HG02943 (cell line): Measurements from ENCODE around the gene COX10.
"Not testable (repeated sequence)": the region's sequence is repeated elsewhere in the genome, so short reads cannot be mapped to it uniquely, and the experiment has no call there.

Source experiments
- ATAC-seq: cut with Tn5 transposase; IDR thresholded peaks from one replicate; pipeline ENCODE4 v1.9.1; 2021; ENCODE audit warnings: mild to moderate bottlenecking, low read depth, moderate library complexity; ENCODE audit not compliant: unreplicated experiment

Gene COX10

DNA sequence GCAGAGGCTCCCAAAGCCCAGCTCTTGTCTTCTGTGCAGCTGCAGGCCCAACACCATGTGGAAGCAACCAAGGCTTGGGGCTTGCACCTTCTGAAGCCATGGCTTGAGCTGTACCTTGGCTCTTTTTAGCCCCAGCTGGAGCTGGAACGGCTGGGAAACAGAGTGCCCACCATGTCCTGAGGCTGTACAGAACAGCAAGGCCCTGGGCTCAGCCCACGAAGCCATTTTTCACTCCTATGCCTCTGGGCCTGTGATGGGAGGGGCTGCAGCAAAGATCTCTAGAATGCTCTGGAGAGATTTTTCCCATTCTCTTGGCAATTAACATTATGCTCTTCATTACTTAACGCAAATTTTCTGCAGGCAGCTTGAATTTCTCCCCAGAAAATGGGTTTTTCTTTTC lies 99.3 kb downstream of the COX10 start:
- no peak for ATAC-seq

GRCh38 chr17:14169287-14169686 lies 100.0 kb downstream of the COX10 start:
- ATAC-seq = no peak

- no peak for ATAC-seq
These were observed 100.6 kb downstream of the COX10 start for GRCh38 chr17:14169901-14170300.

- not testable (repeated sequence) for ATAC-seq
These were observed 107.7 kb downstream of the COX10 start for GRCh38 chr17:14176989-14177388.

- ATAC-seq = not testable (repeated sequence)
These were observed 108.5 kb downstream of the COX10 start for GRCh38 chr17:14177801-14178200.

DNA sequence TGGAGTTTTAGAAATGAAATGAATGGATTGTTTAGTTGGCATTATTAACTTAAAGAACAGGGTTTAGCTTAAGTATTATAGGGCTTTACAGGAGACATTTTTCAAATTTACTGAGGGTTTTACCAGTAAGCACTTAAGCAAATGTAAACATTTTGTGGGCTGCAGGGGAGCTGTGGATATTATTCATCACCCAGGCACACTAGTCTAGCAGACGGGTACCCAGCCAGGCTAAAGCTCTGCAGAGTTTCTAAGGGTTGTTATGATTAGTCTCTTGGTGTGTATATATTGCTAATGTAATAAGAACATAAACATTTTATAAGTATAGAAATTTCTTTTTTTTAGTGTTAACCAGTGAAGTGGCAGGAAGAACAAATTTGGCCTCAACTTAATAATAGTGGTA lies 110.6 kb downstream of the COX10 start:
- ATAC-seq = not testable (repeated sequence)

GRCh38 chr17:14182084-14182483 lies 112.8 kb downstream of the COX10 start:
- ATAC-seq = not testable (repeated sequence)

DNA sequence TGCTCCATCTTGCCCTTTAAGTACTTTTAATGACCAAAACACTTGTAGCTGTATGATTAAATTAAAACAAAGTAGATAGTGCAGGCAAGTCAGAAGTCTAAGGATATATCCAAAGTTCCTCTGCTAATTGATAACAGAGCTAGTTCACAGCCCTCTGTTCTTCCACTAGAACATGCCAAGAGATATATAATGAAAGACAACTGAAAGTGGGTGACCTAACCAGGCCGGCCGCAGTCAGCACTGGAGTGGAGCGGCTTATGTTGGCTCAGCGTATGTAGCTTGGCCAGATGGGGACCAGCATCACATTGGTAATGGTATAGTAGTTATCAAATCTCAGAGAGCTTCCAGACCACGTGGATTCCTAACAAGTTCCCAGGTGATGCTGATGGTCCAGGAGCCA lies 115.2 kb downstream of the COX10 start:
- ATAC-seq = not testable (repeated sequence)

GRCh38 chr17:14186443-14186842 lies 117.1 kb downstream of the COX10 start:
- ATAC-seq = not testable (repeated sequence)

DNA sequence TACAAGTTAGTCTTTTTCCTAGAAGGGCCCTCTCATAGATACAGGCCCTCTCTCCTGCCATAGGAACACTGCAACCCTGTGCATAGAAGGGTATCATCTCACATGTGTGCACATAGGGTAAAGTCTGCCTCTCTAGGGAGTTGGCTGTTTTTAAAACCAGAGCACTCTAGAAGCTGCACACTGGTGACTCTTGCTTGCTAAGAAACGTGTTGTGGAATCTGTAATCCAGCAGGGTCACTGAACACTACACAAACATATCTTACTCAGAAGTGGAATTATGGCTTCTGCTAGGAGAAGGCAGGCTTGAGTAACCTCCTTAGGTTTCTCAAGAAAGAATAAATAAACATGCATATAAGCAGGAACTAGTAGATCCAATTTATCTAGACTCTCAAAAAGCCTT lies 121.5 kb downstream of the COX10 start:
- ATAC-seq = not testable (repeated sequence)

DNA sequence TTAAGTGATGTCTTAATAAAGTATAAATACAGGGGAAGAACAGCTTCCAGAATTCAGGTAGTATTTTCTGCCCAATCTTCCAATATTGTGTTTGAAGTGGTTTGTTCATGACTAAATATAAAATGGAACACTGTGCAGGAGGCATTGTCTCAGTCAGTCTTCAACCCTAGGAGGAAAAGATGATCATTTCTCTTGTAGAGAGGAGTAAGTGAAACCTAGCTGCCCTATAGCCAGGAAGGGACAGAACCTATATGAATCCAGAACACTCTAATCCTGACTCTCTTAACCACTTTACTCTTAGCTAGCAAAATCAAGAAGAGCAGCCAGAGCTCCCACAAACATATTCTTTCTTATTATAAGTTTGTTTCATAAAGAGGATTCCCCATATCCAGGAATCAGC lies 122.2 kb downstream of the COX10 start:
- not testable (repeated sequence) for ATAC-seq

GRCh38 chr17:14192039-14192438 lies 122.7 kb downstream of the COX10 start:
- ATAC-seq = not testable (repeated sequence)

DNA sequence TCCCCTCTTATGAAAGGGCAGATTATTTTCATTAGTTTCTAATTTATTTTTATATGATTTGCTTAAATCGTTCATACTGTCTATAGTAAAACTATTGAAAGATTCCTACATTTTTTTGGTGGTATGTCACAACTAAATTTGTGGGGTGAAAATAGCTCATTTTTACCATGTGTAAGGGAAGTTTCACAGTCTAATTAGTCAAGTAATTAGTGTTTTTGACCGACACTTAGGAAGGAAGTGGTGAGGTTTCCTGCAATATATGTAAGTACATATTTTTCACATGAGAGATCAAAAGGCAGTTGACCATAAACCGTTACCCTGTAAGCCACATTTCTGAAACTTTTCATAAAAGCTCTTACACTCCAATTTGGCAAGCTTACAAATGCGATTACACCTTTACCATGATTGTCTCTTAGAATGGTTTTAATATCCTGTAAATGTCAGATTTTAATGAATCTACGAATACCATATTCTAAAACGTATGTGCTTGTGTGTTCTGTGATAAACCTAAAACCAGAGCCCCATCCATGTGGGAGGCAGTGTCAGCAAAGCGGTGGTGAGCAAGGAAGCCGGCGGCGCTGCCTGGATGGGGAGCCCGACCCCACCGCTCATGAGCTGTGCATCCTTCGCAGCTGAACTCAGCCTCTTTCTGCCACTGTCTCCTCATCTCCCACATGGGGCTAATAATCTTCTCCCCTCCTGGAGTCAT lies 123.5 kb downstream of the COX10 start:
- ATAC-seq = not testable (repeated sequence)

GRCh38 chr17:14196377-14196997 lies 127.2 kb downstream of the COX10 start:
- ATAC-seq = no peak

DNA sequence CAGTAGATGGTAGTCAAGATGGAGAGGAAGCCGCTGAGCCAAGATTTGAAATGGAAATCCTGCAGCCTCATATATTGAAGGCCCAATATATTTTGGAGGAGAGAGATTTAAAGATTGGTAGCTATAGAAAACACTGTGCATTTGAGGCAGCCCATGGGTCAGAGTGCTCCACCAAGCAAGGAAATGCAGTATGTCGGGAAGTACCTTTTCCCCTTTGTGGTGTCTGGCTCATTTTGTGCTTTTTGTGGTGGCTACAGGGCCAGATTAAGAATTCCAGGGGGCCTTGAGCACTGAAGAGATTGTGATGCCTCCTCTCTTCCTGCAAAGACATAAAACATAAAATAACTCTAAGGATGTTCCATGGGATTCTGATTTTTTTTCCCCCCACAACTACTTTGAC lies 127.8 kb downstream of the COX10 start:
- no peak for ATAC-seq

GRCh38 chr17:14197586-14197985 lies 128.3 kb downstream of the COX10 start:
- ATAC-seq = no peak

DNA sequence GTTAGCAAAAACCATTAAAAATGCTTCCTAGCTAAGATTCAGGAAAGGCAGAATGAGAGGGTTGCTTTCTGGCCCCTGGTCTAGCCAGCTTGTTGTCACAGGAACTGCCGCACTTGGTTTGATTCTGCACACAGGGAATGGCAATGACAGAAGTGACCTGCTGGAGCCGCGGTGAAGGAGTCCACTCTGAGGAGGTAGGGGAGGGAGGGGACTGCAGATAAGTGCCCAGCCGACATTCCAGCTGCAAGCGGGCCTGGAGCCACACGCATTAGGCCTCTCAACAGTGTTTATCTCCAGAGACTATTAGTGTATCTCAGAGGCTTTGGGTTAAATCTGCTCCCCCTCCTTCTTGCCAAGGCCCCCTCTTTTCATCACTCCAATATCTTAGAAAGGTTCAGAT lies 128.7 kb downstream of the COX10 start:
- ATAC-seq = no peak

DNA sequence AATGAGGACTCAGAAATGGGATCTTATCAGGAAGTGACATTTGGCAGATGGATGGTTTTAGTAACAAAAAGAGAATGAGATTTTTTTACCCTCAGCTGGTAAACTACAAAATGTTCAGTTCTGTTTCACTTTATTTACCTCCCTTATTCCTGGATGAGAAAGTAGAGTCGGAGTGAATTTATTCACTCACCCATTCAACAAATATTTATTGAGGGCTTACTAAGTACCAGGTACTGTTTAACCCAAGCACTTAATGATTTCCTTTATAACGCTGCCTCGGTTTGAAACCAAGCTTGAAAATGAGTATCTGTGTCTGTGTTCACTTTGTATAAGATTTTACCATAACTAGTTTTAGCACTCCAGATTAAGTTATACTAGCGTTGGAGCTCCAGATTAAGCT lies 129.3 kb downstream of the COX10 start:
- no peak for ATAC-seq

- ATAC-seq = no peak
These were observed 130.3 kb downstream of the COX10 start for GRCh38 chr17:14199601-14200000.

DNA sequence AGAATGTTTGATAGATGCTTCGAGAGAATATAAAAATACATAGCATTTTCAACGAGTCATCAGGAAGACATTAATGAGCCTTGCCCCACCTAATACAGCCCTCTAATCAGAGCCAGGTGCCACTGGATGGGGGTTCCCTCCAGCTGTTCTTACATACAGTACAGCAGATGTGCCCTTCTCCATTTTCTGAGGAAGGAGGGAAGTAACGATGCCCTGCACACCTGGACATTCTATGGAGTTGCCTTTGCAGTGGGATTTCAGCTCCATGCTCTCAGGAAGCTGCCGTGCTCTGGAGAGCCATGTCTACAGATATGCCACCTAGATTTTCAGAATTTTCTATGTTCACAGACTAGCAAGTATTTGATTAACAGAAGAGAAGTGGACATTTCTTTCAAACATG lies 131.1 kb downstream of the COX10 start:
- ATAC-seq = no peak

DNA sequence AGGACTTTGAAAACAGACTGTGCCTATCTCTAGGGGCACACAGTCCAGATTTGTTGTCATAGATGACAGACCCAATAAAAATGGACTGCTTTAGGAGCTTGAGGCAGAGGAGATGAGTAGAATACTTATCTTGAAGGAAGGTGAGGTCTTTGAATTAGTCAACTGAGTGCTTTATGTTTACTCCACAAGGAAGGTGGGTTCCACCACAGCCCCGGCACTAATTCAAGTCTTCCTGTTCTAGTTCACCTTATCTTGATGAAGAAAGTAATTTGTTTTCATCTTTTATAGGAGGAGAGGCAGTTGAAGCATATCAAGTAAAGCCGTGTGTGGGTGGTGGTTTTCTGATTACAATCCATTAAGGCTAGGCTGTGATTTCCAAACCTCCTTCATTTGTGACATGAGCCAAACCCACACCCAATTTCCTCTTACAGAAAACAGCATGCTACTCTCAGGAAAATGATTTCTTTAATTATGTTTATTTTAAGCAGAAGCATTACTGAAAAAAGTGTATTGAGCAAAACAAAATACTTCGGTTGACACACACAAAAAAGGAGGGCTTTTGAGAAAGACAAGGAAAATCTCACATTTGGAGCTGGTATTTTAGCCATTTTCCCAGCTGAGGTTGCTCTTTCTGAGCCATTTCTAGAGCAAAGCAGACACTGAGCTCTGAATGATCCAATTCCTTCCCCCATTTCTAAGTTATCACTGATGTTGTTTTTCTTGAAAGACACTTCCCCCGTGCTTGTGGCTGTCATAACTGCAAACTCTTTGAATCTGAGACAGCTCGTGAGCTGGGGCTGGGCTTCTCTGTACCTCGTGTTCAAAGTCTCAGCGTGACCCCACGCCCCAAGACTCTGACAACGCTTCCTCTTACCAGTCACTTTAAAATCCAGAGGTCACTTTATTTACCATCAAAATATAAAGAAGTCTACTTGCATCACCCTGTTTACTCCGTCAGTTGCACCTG lies 132.0 kb downstream of the COX10 start:
- ATAC-seq = no peak
